ENCODE measurements around the gene KCNQ2.

The KCNQ2 gene

GRCh38 chr20:63505723-63506122 is 33.3 kb upstream of the KCNQ2 start:
- no peak overlapping the region for H3K4me3 ChIP-seq (ENCODE audit: low read depth, low read length)
- H3K27ac ChIP-seq, result no peak overlapping the region
- TF ChIP-seq CTCF (IDR thresholded peaks at IDR 0.05), result no peak
- H3K4me1 ChIP-seq, result no peaks in the 10 kb centered on the region
- H3K79me2 ChIP-seq, result no peaks in the 10 kb centered on the region
- no peak overlapping the region for H2AFZ ChIP-seq
- H3K4me2 ChIP-seq (ENCODE audit: low read length), result no peak overlapping the region
- no peaks in the 10 kb centered on the region for H3K27me3 ChIP-seq (ENCODE audit: control insufficient read depth, insufficient read depth, low read length)
- no peak overlapping the region for H3K9ac ChIP-seq
- H3K9me3 ChIP-seq (ENCODE audit: control insufficient read depth, low read length), result no peaks in the 10 kb centered on the region
- H3K36me3 ChIP-seq (ENCODE audit: control insufficient read depth, insufficient read depth, low read length), result no peaks in the 10 kb centered on the region

GRCh38 chr20:63505281-63505680 is 32.8 kb upstream of the KCNQ2 start:
- Histone ChIP-seq H3K27ac (no peak overlapping the region), H3K36me3 (ENCODE audit: control insufficient read depth, insufficient read depth, low read length) (no peaks in the 10 kb centered on the region), H3K27me3 (ENCODE audit: control insufficient read depth, insufficient read depth, low read length) (no peaks in the 10 kb centered on the region), H3K9ac (no peak overlapping the region), H3K9me3 (ENCODE audit: control insufficient read depth, low read length) (no peaks in the 10 kb centered on the region), H3K79me2 (no peaks in the 10 kb centered on the region), H3K4me3 (ENCODE audit: low read depth, low read length) (no peak overlapping the region), H3K4me2 (ENCODE audit: low read length) (no peak overlapping the region), H2AFZ (no peak overlapping the region), H3K4me1 (no peaks in the 10 kb centered on the region)
- TF ChIP-seq CTCF (IDR thresholded peaks at IDR 0.05), result no peak

DNA sequence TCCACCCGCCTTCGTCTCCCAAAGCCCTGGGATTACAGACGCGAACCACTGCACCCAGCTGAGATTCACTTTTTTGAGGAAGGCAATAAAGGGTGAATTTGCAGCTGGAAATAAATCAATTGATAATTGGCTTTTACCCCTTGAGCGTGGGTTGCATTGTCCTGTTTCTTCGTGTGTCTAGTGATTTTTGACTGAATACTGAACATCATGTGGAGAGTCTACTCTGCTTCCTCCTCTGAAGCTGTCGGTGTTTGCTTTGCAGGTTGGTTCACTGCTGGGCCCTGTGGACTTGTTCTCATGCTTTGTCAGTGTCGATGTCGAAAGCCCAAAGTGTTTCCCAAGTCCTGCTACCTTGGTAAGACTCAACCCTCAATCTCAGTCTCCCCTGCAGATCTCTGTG is 32.2 kb upstream of the KCNQ2 start:
- no peaks in the 10 kb centered on the region for H3K9me3 ChIP-seq (ENCODE audit: control insufficient read depth, low read length)
- no peak overlapping the region for H3K4me3 ChIP-seq (ENCODE audit: low read depth, low read length)
- no peaks in the 10 kb centered on the region for H3K27me3 ChIP-seq (ENCODE audit: control insufficient read depth, insufficient read depth, low read length)
- no peak overlapping the region for H3K27ac ChIP-seq
- H3K4me1 ChIP-seq, result no peaks in the 10 kb centered on the region
- H3K4me2 ChIP-seq (ENCODE audit: low read length), result no peak overlapping the region
- no peaks in the 10 kb centered on the region for H3K79me2 ChIP-seq
- no peak for TF ChIP-seq CTCF (IDR thresholded peaks at IDR 0.05)
- no peak overlapping the region for H3K9ac ChIP-seq
- no peaks in the 10 kb centered on the region for H3K36me3 ChIP-seq (ENCODE audit: control insufficient read depth, insufficient read depth, low read length)
- H2AFZ ChIP-seq, result no peak overlapping the region

DNA sequence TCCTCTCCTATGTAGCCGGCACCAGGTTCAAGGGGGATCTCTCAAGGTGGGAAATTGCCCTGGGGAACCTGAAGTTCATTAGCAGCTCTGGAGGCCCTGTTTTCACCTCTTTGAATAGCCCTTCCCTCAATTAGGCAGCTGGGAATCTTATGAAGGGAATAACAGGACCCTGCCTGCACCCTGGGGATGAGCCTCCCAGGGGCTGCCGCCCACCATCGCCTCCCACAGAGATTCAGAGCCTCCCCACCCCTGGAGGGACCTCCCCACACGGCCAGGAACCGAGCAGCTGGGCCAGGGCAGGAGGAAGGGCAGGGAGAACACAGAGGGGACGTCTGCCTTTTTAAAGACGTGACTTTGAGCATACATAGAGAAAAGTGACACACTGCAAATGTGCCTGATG is 31.1 kb upstream of the KCNQ2 start:
- Histone ChIP-seq H2AFZ (no peak overlapping the region), H3K9me3 (ENCODE audit: control insufficient read depth, low read length) (no peaks in the 10 kb centered on the region), H3K27ac (no peak overlapping the region), H3K79me2 (no peaks in the 10 kb centered on the region), H3K36me3 (ENCODE audit: control insufficient read depth, insufficient read depth, low read length) (no peaks in the 10 kb centered on the region), H3K4me3 (ENCODE audit: low read depth, low read length) (no peak overlapping the region), H3K4me2 (ENCODE audit: low read length) (no peak overlapping the region), H3K4me1 (no peaks in the 10 kb centered on the region), H3K27me3 (ENCODE audit: control insufficient read depth, insufficient read depth, low read length) (no peaks in the 10 kb centered on the region), H3K9ac (no peak overlapping the region)
- TF ChIP-seq CTCF (IDR thresholded peaks at IDR 0.05), result no peak

GRCh38 chr20:63502671-63503172 is 30.3 kb upstream of the KCNQ2 start:
- no peaks in the 10 kb centered on the region for H3K4me1 ChIP-seq
- H3K27me3 ChIP-seq (ENCODE audit: control insufficient read depth, insufficient read depth, low read length), result no peaks in the 10 kb centered on the region
- H3K9ac ChIP-seq, result no peak overlapping the region
- TF ChIP-seq CTCF (IDR thresholded peaks at IDR 0.05), result no peak
- no peaks in the 10 kb centered on the region for H3K79me2 ChIP-seq
- H3K36me3 ChIP-seq (ENCODE audit: control insufficient read depth, insufficient read depth, low read length), result no peaks in the 10 kb centered on the region
- no peak overlapping the region for H3K4me2 ChIP-seq (ENCODE audit: low read length)
- H3K9me3 ChIP-seq (ENCODE audit: control insufficient read depth, low read length), result no peaks in the 10 kb centered on the region
- no peak overlapping the region for H3K27ac ChIP-seq
- H3K4me3 ChIP-seq (ENCODE audit: low read depth, low read length), result no peak overlapping the region
- no peak overlapping the region for H2AFZ ChIP-seq

Data from parathyroid adenoma (tissue), 2 donors.